A673 (cell line): Measurements from ENCODE around the gene CSTPP1. TPM values are rescaled to one million over a fixed set of nuclear protein-coding genes. Genes with fewer than 3 reads are reported as not detected.

Experiments
- BruUV-seq: library from RNA; stranded (reverse); fragments of 400-500 nt; replicated peaks from 2 replicates; lab custom pipeline; 2021; lab: Mats Ljungman, UMichigan
- CTCF ChIA-PET: fragments of 300-600 bp; sonication (Branson Sonifier 250); formaldehyde crosslinking; loops from one replicate; lab custom pipeline; 2022; ENCODE audit warnings: antibody characterized with exemption; lab: Charles Lee
- POLR2A ChIA-PET: fragments of 300-600 bp; sonication (Branson Sonifier 250); formaldehyde crosslinking; loops from one replicate; lab custom pipeline; 2022; ENCODE audit warnings: antibody characterized with exemption; ENCODE audit not compliant: low non-redundant PET; lab: Charles Lee
- DNase-seq: peaks from one replicate; pipeline ENCODE4 v3.0.0-alpha.2; 2015; ENCODE audit warnings: low spot score
- H3K27ac ChIP-seq: fragments of 200-600 bp; sonication (generic); 2 replicates; pipeline ENCODE4 v1.5.1; 2016; ENCODE audit warnings: mixed run types, low read depth, mild to moderate bottlenecking, mixed read lengths, antibody characterized with exemption, low read length; ENCODE audit not compliant: poor library complexity, severe bottlenecking
- H3K27me3 ChIP-seq: fragments of 200-600 bp; sonication (generic); replicated peaks from 2 replicates; pipeline ENCODE4 v1.6.1; 2017; ENCODE audit warnings: mixed run types, low read depth, mild to moderate bottlenecking, mixed read lengths, antibody characterized with exemption, low read length; ENCODE audit not compliant: insufficient read depth, poor library complexity
- H3K36me3 ChIP-seq: fragments of 200-600 bp; sonication (generic); 2 replicates; pipeline ENCODE4 v1.6.1; 2016; ENCODE audit warnings: mixed run types, mild to moderate bottlenecking, mixed read lengths, antibody characterized with exemption, low read length; ENCODE audit not compliant: insufficient read depth, poor library complexity, severe bottlenecking
- H3K4me1 ChIP-seq: fragments of 200-600 bp; sonication (generic); 2 replicates; pipeline ENCODE4 v1.6.1; 2017; ENCODE audit warnings: mixed run types, mild to moderate bottlenecking, mixed read lengths, antibody characterized with exemption, low read length; ENCODE audit not compliant: insufficient read depth, poor library complexity, severe bottlenecking
- H3K4me3 ChIP-seq: fragments of 200-600 bp; sonication (generic); 2 replicates; pipeline ENCODE4 v1.5.1; 2016; ENCODE audit warnings: low read depth, mixed run types, mild to moderate bottlenecking, mixed read lengths, low read length; ENCODE audit not compliant: poor library complexity, severe bottlenecking
- H3K9me3 ChIP-seq: fragments of 200-600 bp; sonication (generic); 2 replicates; pipeline ENCODE4 v1.6.1; 2016; ENCODE audit warnings: mixed run types, low read depth, mild to moderate bottlenecking, mixed read lengths, antibody characterized with exemption, low read length; ENCODE audit not compliant: poor library complexity, severe bottlenecking
- CTCF ChIP-seq: fragments of 300-800, 200-600 bp; sonication (generic); conservative IDR thresholded peaks from 2 replicates; pipeline ENCODE4 v1.5.1; 2017; ENCODE audit warnings: low read depth, mild to moderate bottlenecking, antibody characterized with exemption, low read length, moderate library complexity, mixed read lengths
- EZH2 ChIP-seq: fragments of 200-600 bp; sonication (generic); IDR thresholded peaks from 2 replicates; pipeline ENCODE4 v1.6.1; 2017; ENCODE audit warnings: borderline replicate concordance, low read depth, mild to moderate bottlenecking, mixed read lengths, antibody characterized with exemption, low read length; ENCODE audit not compliant: poor library complexity, severe bottlenecking
- intact Hi-C: fragments of 100-400 bp; cut with micrococcal nuclease; formaldehyde crosslinking; loops from one replicate; pipeline ENCODE4 v1.10.0; 2022; ENCODE audit not compliant: unreplicated experiment
- total RNA-seq: library from RNA; stranded (reverse); gene quantifications from 2 replicates; pipeline ENCODE4 v1.2.3, GENCODE V29; 2021

The CSTPP1 gene
- total RNA-seq, 1 experiment from 2014 or later, result 79.3 TPM

- Histone ChIP-seq H3K9me3 (no peaks in the 10 kb centered on the region), H3K36me3 (peaks cover 23% of the 10 kb centered on the region), H3K4me1 (no peaks in the 10 kb centered on the region), H3K27ac (no peak overlapping the region), H3K27me3 (no peaks in the 10 kb centered on the region), H3K4me3 (no peak overlapping the region)
- ChIA-PET POLR2A (interaction anchor here (0.6 kb wide), 1 partner anchor 185 kb away, joined by 3 read pairs; no protein-coding TSS in a partner anchor), CTCF (interaction anchor here (0.6 to 1.6 kb wide), 8 partner anchors 78 to 361 kb away, joined by 3 to 11 read pairs (median 4); no protein-coding TSS in a partner anchor)
- DNase-seq, result no peak
- intact Hi-C loops, result loop anchor here (1.0 kb wide), 2 partner anchors 195 to 271 kb away; no protein-coding TSS in a partner anchor
- TF ChIP-seq EZH2 (no peak), CTCF (no peak)
- BruUV-seq, result no TSS peak
These were observed 224.2 kb downstream of the CSTPP1 start for GRCh38 chr11:47160753-47161133.

- intact Hi-C loops, result loop anchor here (1.0 kb wide), 2 partner anchors 194 to 272 kb away; no protein-coding TSS in a partner anchor
- ChIA-PET POLR2A (interaction anchor here (0.6 kb wide), 1 partner anchor 185 kb away, joined by 3 read pairs; no protein-coding TSS in a partner anchor), CTCF (interaction anchor here (0.6 to 1.6 kb wide), 9 partner anchors 78 to 362 kb away, joined by 3 to 11 read pairs (median 4); no protein-coding TSS in a partner anchor)
- H3K4me1 ChIP-seq, result no peaks in the 10 kb centered on the region
- TF ChIP-seq CTCF (peak; percentile 84), EZH2 (no peak)
- H3K27me3 ChIP-seq, result no peaks in the 10 kb centered on the region
- BruUV-seq, result no TSS peak
- no peak overlapping the region for H3K27ac ChIP-seq
- no peaks in the 10 kb centered on the region for H3K9me3 ChIP-seq
- DNase-seq, result peak; percentile 89
- no peak overlapping the region for H3K4me3 ChIP-seq
- peaks cover 28% of the 10 kb centered on the region for H3K36me3 ChIP-seq
These were observed 224.7 kb downstream of the CSTPP1 start for GRCh38 chr11:47161134-47161854.

GRCh38 chr11:47161890-47162289, 225.3 kb downstream of the CSTPP1 start:
- ChIA-PET CTCF (interaction anchor here (1.0 to 1.6 kb wide), 2 partner anchors 193 to 249 kb away, joined by 3 to 4 read pairs; no protein-coding TSS in a partner anchor), POLR2A (no interaction called here)
- no peak overlapping the region for H3K4me3 ChIP-seq
- 0 out of 2 replicates have a peak, but pooled peaks have one; percentile 14 for TF ChIP-seq CTCF
- TF ChIP-seq EZH2, result no peak
- H3K4me1 ChIP-seq, result no peaks in the 10 kb centered on the region
- BruUV-seq, result no TSS peak
- peaks cover 34% of the 10 kb centered on the region for H3K36me3 ChIP-seq
- intact Hi-C loops, result loop anchor here (1.0 kb wide), 2 partner anchors 193 to 273 kb away; no protein-coding TSS in a partner anchor
- no peak overlapping the region for H3K27ac ChIP-seq
- no peaks in the 10 kb centered on the region for H3K27me3 ChIP-seq
- DNase-seq, result no peak
- no peaks in the 10 kb centered on the region for H3K9me3 ChIP-seq
